GM12878 (cell line): ENCODE results near the gene DAGLA. TPM values are rescaled to one million over a fixed set of nuclear protein-coding genes. Genes with fewer than 3 reads are reported as not detected.

Experiments used
- ATF7 ChIP-seq: fragments of 450-650 bp; IDR thresholded peaks from 2 replicates; pipeline ENCODE4 v1.6.1; 2016; ENCODE audit warnings: low read depth, mild to moderate bottlenecking
- CBX3 ChIP-seq: fragments of 200-600 bp; sonication (generic); IDR thresholded peaks from 2 replicates; pipeline ENCODE4 v1.6.1; 2016; ENCODE audit warnings: low read depth, borderline replicate concordance
- CEBPZ ChIP-seq: fragments of 150-350 bp; IDR thresholded peaks from 2 replicates; pipeline ENCODE4 v1.6.1; 2016; ENCODE audit warnings: low read depth, low read length
- DPF2 ChIP-seq: fragments of 450-650 bp; IDR thresholded peaks from 2 replicates; pipeline ENCODE4 v1.6.1; 2017; ENCODE audit warnings: mild to moderate bottlenecking
- KAT2A ChIP-seq: conservative IDR thresholded peaks from 2 replicates; pipeline ENCODE4 v1.6.1; 2011; ENCODE audit warnings: low read depth, low read length; ENCODE audit not compliant: control insufficient read depth
- KDM1A ChIP-seq: fragments of 200-600 bp; sonication (generic); IDR thresholded peaks from 2 replicates; pipeline ENCODE4 v1.6.1; 2016; ENCODE audit warnings: borderline replicate concordance
- NKRF ChIP-seq: fragments of 450-650 bp; conservative IDR thresholded peaks from 2 replicates; pipeline ENCODE4 v1.6.1; 2017; ENCODE audit warnings: mild to moderate bottlenecking, moderate library complexity
- RAD21 ChIP-seq: IDR thresholded peaks from 2 replicates; pipeline ENCODE4 v1.6.1; 2011; ENCODE audit warnings: mild to moderate bottlenecking, low read depth, low read length, moderate library complexity; ENCODE audit not compliant: insufficient read depth
- SMAD1 ChIP-seq: fragments of 450-650 bp; IDR thresholded peaks from 2 replicates; pipeline ENCODE4 v1.6.1; 2018; ENCODE audit warnings: mild to moderate bottlenecking, low read depth; ENCODE audit not compliant: partially characterized antibody
- ZBTB11 ChIP-seq: fragments of 450-650 bp; formaldehyde crosslinking; IDR thresholded peaks from 2 replicates; pipeline ENCODE4 v1.5.0; 2022; ENCODE audit warnings: mild to moderate bottlenecking, missing genetic modification characterization
- ZNF24 ChIP-seq: fragments of 450-650 bp; IDR thresholded peaks from 2 replicates; pipeline ENCODE4 v1.6.1; 2017; ENCODE audit warnings: antibody characterized with exemption, mild to moderate bottlenecking
- polyA plus RNA-seq, 11 experiments: library from polyadenylated mRNA; depleted of rRNA in 4 of 11; unstranded in 6 of 11; stranded (reverse) in 5 of 11; fragments of >200 nt; fragmentation: Nextera tagmentation in 4 of 11; fragmentation: Illumina TruSeq in 1 of 11; extraction: Ambion mirVana in 4 of 11; extraction: Trizol in 1 of 11; gene quantifications; 1 replicate in 1 of 11; 2 replicates in 10 of 11; pipeline versions ENCODE4 v1.2.1 to v1.2.3, GENCODE V29; 2011 to 2016; ENCODE audit warnings: inconsistent platforms in 2 of 11, missing spikeins in 2 of 11, low read depth in 1 of 11
- total RNA-seq, 4 experiments: library from RNA; depleted of rRNA in 3 of 4; stranded (reverse); fragments of >200 nt in 3 of 4; fragmentation: Illumina TruSeq in 1 of 4; extraction: Trizol in 1 of 4; gene quantifications; 2 replicates each; pipeline versions ENCODE4 v1.2.1 to v1.2.3, GENCODE V29; 2013 to 2021

The DAGLA gene
- total and polyA plus RNA-seq, 10 of the 15 experiments (the other 5 are each of a cell fraction or from before 2014, with no cell fraction given): 0.05 TPM; not detected in 9

GRCh38 chr11:61717286-61718033 is 37.3 kb downstream of the DAGLA start (continued):
- TF ChIP-seq CEBPZ (no peak), NKRF (no peak), KDM1A (no peak), SMAD1 (no peak), ATF7 (no peak), KAT2A (no peak), ZNF24 (no peak), RAD21 (no peak), ZBTB11 (CRISPR knock-in tag) (no peak), DPF2 (no peak), CBX3 (no peak)
- TF ChIP-seq, all 136 proteins: peak for 0
